Stimulated activated effector memory CD8-positive, alpha-beta T cell treated with anti-CD3 and anti-CD28 coated beads, Interleukin-12 subunit alpha, Interleukin-12 subunit beta, amount 100 ng/mL, for 72 hours (primary cell): Measurements from ENCODE around the gene POU6F2.

Experiments used
- ATAC-seq: fragments of 150-1000 bp; cut with Tn5 transposase; 2 replicates; pipeline ENCODE4 v1.10.0; 2021
- DNase-seq, 2 donors: peaks; one replicate each; pipeline ENCODE4 v3.0.0; 2021 to 2022; ENCODE audit warnings: low spot score in 2 of 2
- H3K27ac Mint-ChIP-seq: one replicate; pipeline ENCODE4 v1.8.0; 2022; ENCODE audit warnings: mild to moderate bottlenecking, mixed read lengths
- H3K36me3 Mint-ChIP-seq: one replicate; pipeline ENCODE4 v1.8.0; 2022; ENCODE audit warnings: mild to moderate bottlenecking, mixed read lengths
- H3K4me1 Mint-ChIP-seq: one replicate; pipeline ENCODE4 v1.8.0; 2022; ENCODE audit warnings: mixed read lengths
- H3K4me3 Mint-ChIP-seq: one replicate; pipeline ENCODE4 v1.8.0; 2022; ENCODE audit warnings: mild to moderate bottlenecking, mixed read lengths
- H3K9me3 Mint-ChIP-seq: one replicate; pipeline ENCODE4 v1.8.0; 2022; ENCODE audit warnings: mixed read lengths

Gene POU6F2

DNA sequence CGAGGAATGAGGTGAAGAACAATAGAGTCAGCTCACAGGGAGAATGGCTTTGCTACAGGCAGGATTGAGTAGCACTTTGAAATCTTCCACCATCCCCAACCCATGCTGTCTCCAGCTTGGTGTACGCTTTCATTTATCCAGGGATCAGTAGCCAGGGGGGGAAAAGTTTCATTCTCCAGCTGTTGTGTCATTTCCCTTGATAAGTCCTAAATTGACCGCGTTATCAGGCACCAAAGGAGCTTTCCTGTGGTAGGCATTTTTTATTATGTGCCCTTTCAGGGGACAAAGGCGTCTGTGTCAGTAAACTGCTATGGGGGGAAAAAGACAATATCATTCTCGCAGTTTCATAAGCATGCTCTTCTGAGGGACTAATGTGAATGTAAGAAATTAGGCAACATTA is 481.9 kb downstream of the POU6F2 start:
- H3K4me3 Mint-ChIP-seq = no peak overlapping the region
- no peak for DNase-seq

DNA sequence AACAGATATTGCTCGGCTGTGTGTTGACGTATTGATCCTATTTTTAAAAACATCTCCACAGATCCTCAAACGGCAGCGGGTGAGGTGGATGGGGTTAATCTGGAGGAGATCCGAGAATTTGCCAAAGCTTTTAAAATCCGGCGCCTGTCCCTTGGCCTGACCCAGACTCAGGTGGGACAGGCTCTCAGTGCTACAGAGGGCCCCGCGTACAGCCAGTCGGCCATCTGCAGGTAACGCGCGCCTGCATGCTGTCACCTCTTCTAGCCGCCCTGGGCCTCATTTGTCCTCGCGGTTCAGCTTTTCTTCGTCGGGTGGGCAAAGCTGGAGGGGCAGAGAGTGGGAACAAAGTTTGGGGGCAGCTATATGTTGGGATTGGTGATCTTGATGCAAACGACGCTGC is 482.8 kb downstream of the POU6F2 start:
- H3K4me1 Mint-ChIP-seq = peaks cover 7% of the 10 kb centered on the region
- H3K27ac Mint-ChIP-seq = no peak overlapping the region
- ATAC-seq = no peak
- no peaks in the 10 kb centered on the region for H3K9me3 Mint-ChIP-seq
- no peaks in the 10 kb centered on the region for H3K36me3 Mint-ChIP-seq
- H3K4me3 Mint-ChIP-seq = no peak overlapping the region
- DNase-seq = no peak

More for the DNA sequence above, 481.9 kb downstream of the POU6F2 start:
- no peaks in the 10 kb centered on the region for H3K36me3 Mint-ChIP-seq
- H3K27ac Mint-ChIP-seq = no peak overlapping the region
- H3K9me3 Mint-ChIP-seq = no peaks in the 10 kb centered on the region
- no peaks in the 10 kb centered on the region for H3K4me1 Mint-ChIP-seq
- no peak for ATAC-seq

DNA sequence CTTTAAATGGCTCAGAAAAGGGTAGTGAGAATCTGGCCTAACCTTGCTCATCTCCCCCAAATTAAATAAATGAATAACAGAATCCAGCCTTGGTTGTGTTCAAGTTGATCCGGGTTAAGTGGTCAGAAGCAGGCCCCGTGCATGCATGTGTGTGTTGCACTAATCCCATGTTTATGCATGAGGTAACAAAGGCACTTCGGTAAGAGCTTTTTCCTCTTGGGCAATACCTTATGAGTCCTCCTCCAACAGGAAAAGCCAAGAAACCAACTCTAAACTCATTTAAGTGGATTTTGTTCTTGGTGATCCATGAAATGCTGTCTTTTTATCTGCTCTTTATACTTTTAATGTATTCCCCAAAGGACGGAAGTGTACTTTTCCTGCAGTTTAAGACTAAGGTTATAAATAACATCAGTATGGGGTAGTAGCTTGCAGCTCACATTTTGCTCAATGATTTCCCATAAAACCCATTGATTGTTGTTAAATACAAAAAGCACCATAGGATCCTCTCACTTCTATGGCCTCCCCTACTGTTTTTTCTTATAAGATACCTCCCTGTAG is 483.6 kb downstream of the POU6F2 start:
- DNase-seq (no peak), ATAC-seq (no peak)
- H3K27ac Mint-ChIP-seq = no peak overlapping the region
- H3K4me3 Mint-ChIP-seq = no peak overlapping the region
- H3K9me3 Mint-ChIP-seq = no peaks in the 10 kb centered on the region
- peaks cover 7% of the 10 kb centered on the region for H3K4me1 Mint-ChIP-seq
- no peaks in the 10 kb centered on the region for H3K36me3 Mint-ChIP-seq

DNA sequence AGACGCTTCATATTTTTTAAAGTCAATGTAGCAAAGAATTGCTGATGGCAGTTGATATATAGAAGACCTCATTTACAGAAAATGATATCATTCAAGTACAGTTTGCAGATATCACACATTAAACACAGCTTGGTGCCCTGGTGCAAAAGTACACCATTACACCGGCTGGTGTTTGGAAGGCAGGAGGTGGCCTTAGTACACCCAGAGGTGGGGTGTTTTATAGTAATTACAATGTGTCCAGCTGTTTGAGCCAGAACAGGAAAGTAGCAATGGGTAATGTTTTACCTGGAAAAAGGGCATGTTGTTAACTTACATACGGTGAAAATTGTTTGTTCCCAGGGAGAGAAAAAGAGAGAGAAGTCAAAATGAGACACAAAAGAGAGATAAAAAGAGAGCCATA is 485.5 kb downstream of the POU6F2 start:
- no peaks in the 10 kb centered on the region for H3K36me3 Mint-ChIP-seq
- no peak for ATAC-seq
- DNase-seq = no peak
- no peaks in the 10 kb centered on the region for H3K9me3 Mint-ChIP-seq
- H3K27ac Mint-ChIP-seq = no peak overlapping the region
- peaks cover 7% of the 10 kb centered on the region for H3K4me1 Mint-ChIP-seq
- H3K4me3 Mint-ChIP-seq = no peak overlapping the region

DNA sequence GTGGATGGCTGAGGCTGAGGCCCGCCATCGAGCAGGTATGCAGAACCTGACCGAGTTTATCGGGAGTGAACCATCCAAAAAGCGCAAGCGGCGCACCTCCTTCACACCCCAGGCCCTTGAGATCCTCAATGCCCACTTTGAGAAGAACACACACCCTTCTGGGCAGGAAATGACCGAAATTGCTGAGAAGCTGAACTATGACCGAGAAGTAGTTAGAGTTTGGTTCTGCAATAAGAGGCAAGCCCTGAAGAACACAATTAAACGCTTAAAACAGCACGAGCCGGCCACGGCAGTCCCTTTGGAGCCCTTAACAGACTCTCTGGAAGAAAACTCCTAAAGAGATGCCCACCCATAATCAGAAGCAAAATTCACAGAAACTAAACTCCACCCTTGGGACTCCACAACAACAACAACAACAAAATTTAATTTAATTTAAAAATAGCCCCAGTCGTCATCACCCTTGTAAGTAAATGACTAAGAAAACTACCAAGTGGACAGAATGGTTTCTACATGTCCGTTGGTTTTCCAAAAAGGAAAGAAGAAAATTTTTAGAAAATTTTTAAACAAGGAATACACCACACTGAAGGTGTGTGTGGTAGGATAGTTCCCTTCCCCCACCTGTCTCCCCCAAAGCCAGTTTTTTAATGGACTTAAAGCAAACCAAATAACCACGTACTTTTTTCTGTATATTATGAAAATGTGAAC is 486.8 kb downstream of the POU6F2 start:
- H3K36me3 Mint-ChIP-seq = no peaks in the 10 kb centered on the region
- H3K9me3 Mint-ChIP-seq = no peaks in the 10 kb centered on the region
- H3K27ac Mint-ChIP-seq = no peak overlapping the region
- no peak overlapping the region for H3K4me3 Mint-ChIP-seq
- ATAC-seq (no peak), DNase-seq (no peak)
- H3K4me1 Mint-ChIP-seq = peaks cover 7% of the 10 kb centered on the region

DNA sequence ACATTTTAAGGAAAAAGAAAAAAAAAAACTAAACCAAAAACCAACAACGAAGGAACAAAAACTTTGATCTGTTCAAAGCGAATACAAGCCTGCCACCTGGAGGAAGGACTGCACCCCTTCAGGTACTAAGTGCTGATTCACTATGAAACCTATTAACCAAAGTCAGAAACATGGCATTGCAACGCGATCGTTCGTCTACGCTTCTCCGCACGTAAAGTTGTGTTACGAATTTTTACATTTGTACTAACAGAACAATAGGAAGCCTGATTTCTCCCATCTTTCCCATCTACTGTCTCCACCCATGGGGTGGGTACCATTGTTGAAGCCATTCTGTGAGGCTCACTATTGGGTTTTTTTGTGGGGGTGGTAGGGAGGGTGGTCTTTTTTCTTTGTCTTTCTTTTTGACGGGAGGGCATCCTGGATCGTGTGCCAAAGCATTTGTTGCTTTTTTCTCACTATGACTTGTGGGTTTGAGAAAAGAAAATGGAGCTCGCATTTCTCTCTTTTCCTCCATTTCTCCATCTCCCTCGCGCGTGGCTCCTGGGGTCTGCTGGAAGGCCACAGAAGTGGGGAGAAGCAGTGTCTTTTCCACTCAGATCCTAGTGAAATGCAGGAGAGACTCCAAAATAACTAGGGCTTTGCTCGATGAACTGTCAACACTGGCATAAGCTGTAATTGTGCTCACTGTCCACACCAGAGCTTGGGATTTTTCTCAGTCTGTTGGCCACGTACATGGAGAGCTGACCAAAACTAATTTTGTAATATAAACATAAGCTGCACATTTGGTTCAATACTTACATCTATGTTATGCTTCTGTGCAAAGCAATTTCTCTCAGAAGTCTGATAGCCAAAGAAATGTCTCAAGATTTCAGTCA is 487.6 kb downstream of the POU6F2 start:
- no peaks in the 10 kb centered on the region for H3K9me3 Mint-ChIP-seq
- no peak overlapping the region for H3K27ac Mint-ChIP-seq
- DNase-seq (no peak), ATAC-seq (peak; percentile 76)
- peaks cover 7% of the 10 kb centered on the region for H3K4me1 Mint-ChIP-seq
- no peak overlapping the region for H3K4me3 Mint-ChIP-seq
- H3K36me3 Mint-ChIP-seq = no peaks in the 10 kb centered on the region

DNA sequence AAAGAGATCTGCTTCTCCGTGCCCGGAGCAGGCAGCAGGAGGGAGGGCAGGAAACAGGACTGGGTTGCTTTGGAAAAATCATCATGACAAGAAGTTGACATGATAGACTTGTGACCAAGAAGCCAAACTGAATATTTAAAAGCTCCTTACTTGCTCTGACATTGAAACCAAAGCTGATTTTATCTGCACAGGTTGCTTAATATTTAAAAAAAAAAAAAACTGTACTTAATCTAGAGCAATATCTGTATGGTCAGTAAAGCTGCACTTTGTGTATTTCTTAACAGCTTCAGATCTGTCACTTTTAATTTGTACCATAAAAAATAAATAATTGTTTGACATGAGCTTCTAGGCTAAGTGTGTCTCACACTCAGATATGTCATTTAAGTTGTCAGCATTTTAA is 490.6 kb downstream of the POU6F2 start:
- no peaks in the 10 kb centered on the region for H3K9me3 Mint-ChIP-seq

DNA sequence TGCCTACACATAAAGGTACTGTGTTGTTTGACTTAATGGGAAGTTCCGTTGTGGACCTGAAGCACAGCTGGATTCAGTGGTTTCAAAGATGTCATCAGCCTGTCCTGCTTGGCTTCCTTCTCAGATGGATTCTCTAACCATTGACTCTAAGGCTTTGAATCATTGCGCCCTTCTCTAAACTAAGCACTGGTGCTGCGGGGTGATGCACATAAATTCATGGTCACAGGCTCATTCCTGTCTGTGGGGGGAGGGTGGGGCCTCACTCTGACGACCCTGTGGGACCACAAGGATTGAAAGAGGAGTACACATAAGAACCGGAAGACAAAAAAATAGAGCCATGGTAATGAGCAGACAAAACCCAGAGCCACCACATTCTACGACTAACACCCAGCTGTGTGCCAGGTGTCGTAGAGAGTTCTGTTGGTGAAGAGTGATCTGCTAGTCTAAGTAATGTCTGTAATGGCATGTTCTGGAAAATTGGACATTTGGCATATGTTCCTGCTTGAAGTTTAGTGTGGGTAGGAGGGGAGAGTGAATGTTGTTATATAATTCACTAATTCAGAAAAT is 491.2 kb downstream of the POU6F2 start:
- no peak overlapping the region for H3K4me3 Mint-ChIP-seq
- peaks cover 7% of the 10 kb centered on the region for H3K4me1 Mint-ChIP-seq
- DNase-seq (no peak), ATAC-seq (no peak)
- no peaks in the 10 kb centered on the region for H3K9me3 Mint-ChIP-seq
- no peak overlapping the region for H3K27ac Mint-ChIP-seq
- H3K36me3 Mint-ChIP-seq = no peaks in the 10 kb centered on the region

More for the DNA sequence above, 490.6 kb downstream of the POU6F2 start:
- DNase-seq (no peak), ATAC-seq (no peak)
- Mint-ChIP-seq H3K36me3 (no peaks in the 10 kb centered on the region), H3K4me3 (no peak overlapping the region), H3K4me1 (peaks cover 7% of the 10 kb centered on the region), H3K27ac (no peak overlapping the region)

DNA sequence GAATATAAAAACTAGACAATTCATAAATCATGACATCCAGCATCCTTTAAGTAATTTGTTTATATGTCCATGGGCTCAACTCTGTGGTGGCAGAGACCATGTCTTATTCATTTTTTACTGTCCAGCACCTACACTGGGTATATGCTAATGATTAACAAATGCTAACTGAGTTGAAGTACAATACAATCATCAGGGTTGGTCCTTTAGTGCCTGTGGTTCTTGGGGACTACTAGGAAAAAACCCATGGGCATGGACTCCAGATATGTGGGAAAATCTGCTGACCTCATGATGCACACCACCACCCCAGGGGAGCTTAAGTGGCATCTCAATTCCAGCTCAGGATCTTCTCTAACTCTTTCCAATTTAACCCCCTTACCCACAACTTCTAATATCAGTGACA is 503.2 kb downstream of the POU6F2 start:
- ATAC-seq (no peak), DNase-seq (no peak)
- no peak overlapping the region for H3K4me3 Mint-ChIP-seq
- no peaks in the 10 kb centered on the region for H3K36me3 Mint-ChIP-seq
- no peak overlapping the region for H3K27ac Mint-ChIP-seq
- H3K4me1 Mint-ChIP-seq = no peaks in the 10 kb centered on the region
- H3K9me3 Mint-ChIP-seq = no peaks in the 10 kb centered on the region

DNA sequence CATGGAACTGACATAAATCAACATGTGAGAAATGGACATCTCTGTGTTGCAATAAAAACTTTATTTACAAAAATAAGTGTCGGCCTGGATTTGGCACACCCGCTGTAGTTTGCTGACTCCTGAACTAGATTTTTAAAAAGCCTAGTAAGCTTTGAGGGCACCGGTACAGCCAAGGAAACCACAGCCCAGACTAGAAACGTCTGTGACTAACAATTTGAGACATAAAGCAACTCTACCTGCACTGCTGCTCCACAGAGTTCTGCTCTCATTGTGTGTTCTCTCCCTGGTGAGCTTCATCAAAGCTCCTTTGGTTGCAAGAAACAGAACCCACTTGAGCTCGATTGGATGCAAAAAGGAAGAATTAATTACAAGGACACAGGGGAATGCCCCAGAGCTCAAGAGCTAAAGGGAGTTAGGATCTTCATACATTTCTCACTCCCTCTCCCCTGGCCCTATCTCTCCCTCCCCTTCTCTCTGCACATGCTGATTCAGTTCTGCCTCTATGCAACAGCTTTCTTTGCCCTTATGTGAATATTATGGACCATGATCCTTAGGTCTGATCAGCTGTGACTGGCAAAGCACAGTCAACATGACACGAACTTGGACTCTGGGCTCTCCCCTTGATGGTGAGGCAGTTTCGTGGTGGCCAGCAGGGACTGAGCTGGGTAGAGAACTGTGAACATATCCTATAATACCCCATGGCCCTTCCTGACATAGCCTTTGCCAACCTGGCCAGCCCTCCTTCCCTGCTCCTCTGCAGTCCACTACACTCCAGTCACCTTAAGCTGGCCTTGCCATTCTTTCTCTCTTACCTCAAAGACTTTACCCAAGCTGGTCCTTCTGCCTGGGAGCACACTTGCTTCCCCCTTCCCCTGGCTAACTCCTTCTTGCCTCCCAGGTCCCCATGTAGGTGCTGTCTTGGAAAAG is 511.0 kb downstream of the POU6F2 start:
- peaks cover 10% of the 10 kb centered on the region for H3K4me1 Mint-ChIP-seq
- DNase-seq (no peak), ATAC-seq (peak; percentile 72)
- no peak overlapping the region for H3K4me3 Mint-ChIP-seq
- H3K27ac Mint-ChIP-seq = no peak overlapping the region
- H3K36me3 Mint-ChIP-seq = no peaks in the 10 kb centered on the region
- no peaks in the 10 kb centered on the region for H3K9me3 Mint-ChIP-seq

DNA sequence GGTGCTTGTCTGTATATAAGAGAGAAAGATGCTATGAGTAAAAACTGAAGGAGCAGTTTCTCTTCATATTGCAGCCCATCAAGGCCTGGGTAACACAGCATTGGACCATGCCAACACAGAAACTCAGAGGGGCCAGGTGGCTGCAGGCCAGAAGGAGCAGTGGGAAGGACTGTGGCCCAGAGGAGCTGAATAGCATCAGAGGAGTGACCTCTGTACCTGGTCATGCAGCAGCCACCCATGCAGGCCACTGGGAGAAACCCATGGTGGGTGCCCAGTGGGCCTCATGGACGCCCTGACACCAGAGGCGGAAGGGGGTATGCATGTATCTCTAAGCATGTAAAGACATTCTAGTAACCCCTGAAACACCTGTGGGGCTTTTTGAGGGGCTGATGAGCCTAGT is 512.6 kb downstream of the POU6F2 start:
- H3K4me1 Mint-ChIP-seq = peaks cover 10% of the 10 kb centered on the region
- H3K27ac Mint-ChIP-seq = no peak overlapping the region
- ATAC-seq (no peak), DNase-seq (no peak)
- no peak overlapping the region for H3K4me3 Mint-ChIP-seq
- no peaks in the 10 kb centered on the region for H3K36me3 Mint-ChIP-seq
- no peaks in the 10 kb centered on the region for H3K9me3 Mint-ChIP-seq

DNA sequence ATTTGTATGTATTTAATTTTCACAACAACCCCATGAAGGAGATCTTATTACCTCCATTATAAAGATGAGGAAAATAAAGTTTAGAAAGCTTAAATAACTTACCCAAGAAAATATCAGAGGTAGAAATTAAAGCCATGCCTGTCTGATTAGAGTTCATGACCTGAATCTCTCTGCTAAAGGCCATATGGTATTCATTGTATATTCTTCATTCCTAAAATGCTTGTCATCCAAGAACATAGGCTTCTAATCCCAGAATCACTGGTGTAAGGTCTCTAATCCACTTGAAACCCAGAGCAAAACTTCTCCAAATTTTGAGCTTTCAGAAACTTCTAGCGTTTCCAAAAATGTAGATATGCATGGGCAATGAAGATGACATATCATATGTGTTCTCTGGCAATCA is 516.2 kb downstream of the POU6F2 start:
- no peak overlapping the region for H3K27ac Mint-ChIP-seq
- ATAC-seq = no peak
- H3K4me1 Mint-ChIP-seq = peaks cover 6% of the 10 kb centered on the region
- no peaks in the 10 kb centered on the region for H3K36me3 Mint-ChIP-seq
- DNase-seq = no peak
- no peak overlapping the region for H3K4me3 Mint-ChIP-seq
- no peaks in the 10 kb centered on the region for H3K9me3 Mint-ChIP-seq

DNA sequence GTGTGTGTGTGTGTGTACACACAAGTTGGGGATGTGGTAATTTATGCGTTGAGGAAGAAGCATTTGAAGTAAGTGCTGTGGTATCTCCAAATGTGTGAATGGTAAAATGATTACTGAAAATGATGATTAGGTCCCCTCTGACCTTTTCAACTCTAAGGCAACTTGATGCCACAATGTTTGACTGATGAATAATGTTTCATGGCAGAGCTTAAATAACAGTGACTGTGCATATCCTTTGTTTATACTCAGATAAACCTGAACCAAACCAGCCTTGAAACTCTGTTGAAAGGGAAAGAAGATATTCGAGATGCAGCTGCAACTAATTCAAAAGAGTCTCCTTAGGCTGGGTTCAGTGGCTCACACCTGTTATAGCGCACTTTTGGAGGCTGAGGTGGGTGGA is 523.6 kb downstream of the POU6F2 start:
- Mint-ChIP-seq H3K4me3 (no peak overlapping the region), H3K36me3 (no peaks in the 10 kb centered on the region), H3K27ac (no peak overlapping the region), H3K9me3 (no peaks in the 10 kb centered on the region), H3K4me1 (no peaks in the 10 kb centered on the region)
- ATAC-seq = no peak
- no peak for DNase-seq

DNA sequence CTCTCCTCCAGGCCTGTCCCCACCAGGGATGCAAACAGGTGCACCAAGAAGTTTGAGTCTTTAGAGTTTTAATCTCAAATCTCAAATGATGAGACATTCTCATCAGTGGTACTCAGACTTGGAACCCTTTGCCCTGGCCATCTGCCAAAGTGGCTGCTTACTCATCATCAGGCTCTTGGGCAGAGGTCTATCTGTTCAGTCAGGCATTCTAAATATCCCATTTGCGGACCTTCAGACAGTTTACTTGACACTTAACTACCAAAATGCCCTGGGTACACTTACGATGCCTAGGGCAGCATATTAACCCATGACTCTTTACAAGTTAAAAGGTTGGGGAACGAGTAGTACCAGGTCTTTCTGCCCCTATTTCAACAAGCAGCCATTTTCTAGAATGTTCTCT is 527.3 kb downstream of the POU6F2 start:
- DNase-seq (no peak), ATAC-seq (peak; percentile 20)
- H3K4me3 Mint-ChIP-seq = no peak overlapping the region
- no peak overlapping the region for H3K27ac Mint-ChIP-seq
- H3K9me3 Mint-ChIP-seq = no peaks in the 10 kb centered on the region
- peaks cover 11% of the 10 kb centered on the region for H3K4me1 Mint-ChIP-seq
- no peaks in the 10 kb centered on the region for H3K36me3 Mint-ChIP-seq
